K562 (cell line): ENCODE results near the gene IL10RB. TPM values are rescaled to one million over a fixed set of nuclear protein-coding genes. Genes with fewer than 3 reads are reported as not detected.

Experiments used
- ATAC-seq: fragments of 200-7000 bp; cut with Tn5 transposase; 3 replicates; pipeline ENCODE4 v1.9.1; 2020; ENCODE audit warnings: moderate library complexity
- BruUV-seq: library from RNA; stranded (reverse); fragments of 400-500 nt; replicated peaks from 2 replicates; lab custom pipeline; 2021; lab: Mats Ljungman, UMichigan
- CTCF ChIA-PET: fragments of 300-600 bp; formaldehyde crosslinking; extraction: SDS; loops from one replicate; lab custom pipeline; 2021; ENCODE audit warnings: low intra/inter-chr PET ratio; lab: Yijun Ruan, JAX
- POLR2A ChIA-PET: fragments of 300-600, 350-650 bp; sonication (Branson Sonifier 250); formaldehyde crosslinking; extraction: SDS; loops from one replicate; lab custom pipeline; 2021; ENCODE audit warnings: antibody characterized with exemption, inconsistent platforms; lab: Yijun Ruan, JAX
- DNase-seq, 4 experiments: peaks; one replicate each; pipeline versions ENCODE4 v3.0.0 to v3.0.0-alpha.2; 2011 to 2018; ENCODE audit warnings: low spot score in 3 of 4, mixed read lengths in 3 of 4; ENCODE audit errors: extremely low read depth in 1 of 4
- FAIRE-seq: peaks from 2 replicates; lab custom pipeline; 2011; peaks lifted over from hg19 to GRCh38; lab: Jason Lieb, UNC
- H2AFZ ChIP-seq: 2 replicates; pipeline ENCODE4 v1.6.0; 2011; ENCODE audit warnings: low read depth, low read length, control low read depth, inconsistent platforms
- H3K27ac ChIP-seq: fragments of 200-600 bp; 3 replicates; pipeline ENCODE4 v1.8.0; 2011; ENCODE audit warnings: low read depth, mild to moderate bottlenecking, control low read depth, inconsistent platforms, low read length, moderate library complexity, mixed read lengths; ENCODE audit errors: extremely low read depth
- H3K27me3 ChIP-seq, 2 experiments: fragments of 300-600 bp in 1 of 2; 2 replicates in 1 of 2; 3 replicates in 1 of 2; pipeline versions ENCODE4 v1.6.0 to v1.8.0; 2011; ENCODE audit warnings: inconsistent platforms in 2 of 2, low read length in 2 of 2, mild to moderate bottlenecking in 1 of 2, mixed read lengths in 1 of 2, moderate library complexity in 1 of 2; ENCODE audit not compliant: control insufficient read depth in 2 of 2, insufficient read depth in 2 of 2
- H3K36me3 ChIP-seq: fragments of 300-600 bp; 3 replicates; pipeline ENCODE4 v1.8.0; 2011; ENCODE audit warnings: mild to moderate bottlenecking, low read length, inconsistent platforms; ENCODE audit not compliant: control insufficient read depth, insufficient read depth
- H3K4me1 ChIP-seq, 2 experiments: fragments of 200-600 bp in 1 of 2; replicated peaks in 1 of 2; 2 replicates in 1 of 2; 3 replicates in 1 of 2; pipeline versions ENCODE4 v1.5.1 to v1.8.0; 2011; ENCODE audit warnings: inconsistent platforms in 2 of 2, low read length in 2 of 2, mild to moderate bottlenecking in 1 of 2, mixed read lengths in 1 of 2, moderate library complexity in 1 of 2; ENCODE audit not compliant: control insufficient read depth in 2 of 2, insufficient read depth in 2 of 2
- H3K4me2 ChIP-seq: 2 replicates; pipeline ENCODE4 v1.6.1; 2011; ENCODE audit warnings: low read length, control low read depth, inconsistent platforms, mixed read lengths; ENCODE audit not compliant: insufficient read depth
- H3K4me3 ChIP-seq: fragments of 200-600 bp; sonication (generic), shearing (Covaris generic); 2 replicates; pipeline ENCODE4 v1.5.1; 2016; ENCODE audit warnings: control low read depth, inconsistent platforms
- H3K79me2 ChIP-seq: fragments of 200-600 bp; 3 replicates; pipeline ENCODE4 v1.8.0; 2011; ENCODE audit warnings: low read length, inconsistent platforms; ENCODE audit not compliant: control insufficient read depth, insufficient read depth
- H3K9ac ChIP-seq, 2 experiments: 2 replicates each; pipeline versions ENCODE4 v1.6.0 to v1.6.1; 2011; ENCODE audit warnings: low read depth in 2 of 2, low read length in 2 of 2, control low read depth in 1 of 2, inconsistent platforms in 1 of 2, mild to moderate bottlenecking in 1 of 2, mixed read lengths in 1 of 2; ENCODE audit not compliant: insufficient read depth in 1 of 2
- H3K9me1 ChIP-seq: one replicate; pipeline ENCODE4 v1.6.0; 2011; ENCODE audit warnings: inconsistent platforms, mild to moderate bottlenecking, low read length, moderate library complexity; ENCODE audit not compliant: control insufficient read depth, insufficient read depth
- H3K9me3 ChIP-seq: replicated peaks from 2 replicates; pipeline ENCODE4 v1.5.1; 2011; ENCODE audit warnings: low read depth, low read length, inconsistent platforms; ENCODE audit not compliant: control insufficient read depth, insufficient read depth
- H4K20me1 ChIP-seq: replicated peaks from 2 replicates; pipeline ENCODE4 v1.6.1; 2011; ENCODE audit warnings: low read length, inconsistent platforms, mixed read lengths; ENCODE audit not compliant: control insufficient read depth, insufficient read depth
- ARID3A ChIP-seq: IDR thresholded peaks from 2 replicates; pipeline ENCODE4 v1.6.1; 2012; ENCODE audit warnings: low read depth, low read length, improper control_type of control experiment, borderline replicate concordance
- CHD1 ChIP-seq: fragments of 200-600 bp; sonication (generic); IDR thresholded peaks from one replicate; pipeline ENCODE4 v1.6.1; 2012; ENCODE audit warnings: mild to moderate bottlenecking, moderate library complexity, low read length, inconsistent platforms
- FOXJ3 ChIP-seq: sonication (generic); formaldehyde crosslinking; IDR thresholded peaks from 2 replicates; pipeline ENCODE4 v1.4.0; 2020; ENCODE audit warnings: mild to moderate bottlenecking, missing genetic modification reagents
- IFI16 ChIP-seq: fragments of 250-450 bp; sonication (Bioruptor Pico); IDR thresholded peaks from 2 replicates; pipeline ENCODE4 v2.1.2; 2022; ENCODE audit warnings: mild to moderate bottlenecking, inconsistent platforms
- KLF10 ChIP-seq: fragments of 250-450 bp; sonication (Bioruptor Pico); IDR thresholded peaks from 2 replicates; pipeline ENCODE4 v1.6.1; 2021; ENCODE audit warnings: matching md5 sums
- MAFF ChIP-seq: IDR thresholded peaks from 2 replicates; pipeline ENCODE4 v1.6.1; 2012; ENCODE audit warnings: low read length, improper control_type of control experiment
- SIN3B ChIP-seq: fragments of 450-650 bp; IDR thresholded peaks from 2 replicates; pipeline ENCODE4 v1.6.1; 2017; ENCODE audit warnings: low read depth, mild to moderate bottlenecking, moderate library complexity
- TEAD4 ChIP-seq, 2 experiments: sonication (generic) in 1 of 2; formaldehyde crosslinking in 1 of 2; IDR thresholded peaks; 2 replicates each; pipeline versions ENCODE4 v1.6.1 to v1.8.0; 2012 to 2022; ENCODE audit warnings: borderline replicate concordance in 1 of 2, inconsistent platforms in 1 of 2, low read length in 1 of 2, mild to moderate bottlenecking in 1 of 2, missing genetic modification reagents in 1 of 2
- USF1 ChIP-seq: sonication (generic); formaldehyde crosslinking; IDR thresholded peaks from 2 replicates; pipeline ENCODE4 v1.9.0; 2022; ENCODE audit warnings: mild to moderate bottlenecking, missing genetic modification reagents
- ZBED1 ChIP-seq: IDR thresholded peaks from 2 replicates; pipeline ENCODE4 v1.6.1; 2014
- ZNF143 ChIP-seq: sonication (generic); formaldehyde crosslinking; IDR thresholded peaks from 2 replicates; pipeline ENCODE4 v1.9.0; 2022; ENCODE audit warnings: mild to moderate bottlenecking, missing genetic modification reagents
- WGBS: fragments of 100-300 bp; shearing (Covaris generic); methylation state at CpG from one replicate; pipeline ENCODE4 v1.1.6; 2016; ENCODE audit warnings: low coverage, mixed read lengths; ENCODE audit not compliant: insufficient coverage; ENCODE audit errors: missing lambda C conversion rate; 5-methylcytosine and 5-hydroxymethylcytosine counted together
- in situ Hi-C: fragments of 300-500 bp; cut with MboI; formaldehyde crosslinking; loops from 4 replicates; pipeline ENCODE4 v1.15.0; 2018; ENCODE audit warnings: inconsistent platforms, mixed read lengths
- intact Hi-C: fragments of 100-400 bp; cut with micrococcal nuclease; formaldehyde crosslinking; loops from 2 replicates; pipeline ENCODE4 v1.14.2; 2022
- polyA plus RNA-seq, 8 experiments: library from polyadenylated mRNA; depleted of rRNA in 4 of 8; stranded (reverse) in 5 of 8; unstranded in 3 of 8; fragments of >200 nt; fragmentation: Nextera tagmentation in 2 of 8; fragmentation: Illumina TruSeq in 1 of 8; extraction: Ambion mirVana in 2 of 8; extraction: Trizol in 1 of 8; gene quantifications; 2 replicates each; pipeline versions ENCODE4 v1.2.1 to v1.2.3, GENCODE V29; 2011 to 2014; ENCODE audit warnings: inconsistent platforms in 1 of 8, missing spikeins in 1 of 8
- total RNA-seq, 7 experiments: library from RNA; depleted of rRNA in 6 of 7; stranded (reverse); fragments of >200 nt in 6 of 7; fragmentation: Illumina TruSeq in 2 of 7; extraction: Trizol in 2 of 7; gene quantifications; 2 replicates each; pipeline versions ENCODE4 v1.2.1 to v1.2.3, GENCODE V29; 2011 to 2021; ENCODE audit warnings: low replicate concordance in 1 of 7
- TF ChIP-seq, protein P1 (sequence below): sonication (generic); formaldehyde crosslinking; IDR thresholded peaks from 2 replicates; pipeline ENCODE4 v1.9.0; 2022; ENCODE audit warnings: mild to moderate bottlenecking, missing genetic modification reagents
- TF ChIP-seq, protein P2 (sequence below), 3 experiments: fragments of 200-800 bp in 1 of 3; fragments of 250-450 bp in 1 of 3; fragments of 450-650 bp in 1 of 3; sonication (Bioruptor Pico) in 1 of 3; sonication (Bioruptor generic) in 1 of 3; formaldehyde crosslinking in 1 of 3; IDR thresholded peaks; 2 replicates each; pipeline versions ENCODE4 v1.6.1 to v1.8.0; 2016 to 2022; ENCODE audit warnings: mild to moderate bottlenecking in 2 of 3, missing genetic modification characterization in 2 of 3, missing compliant biosample characterization in 1 of 3, moderate library complexity in 1 of 3
- TF ChIP-seq, protein P3 (sequence below): fragments of 250-450 bp; sonication (Bioruptor Pico); IDR thresholded peaks from 2 replicates; pipeline ENCODE4 v1.8.0; 2022; ENCODE audit warnings: inconsistent platforms, mild to moderate bottlenecking, moderate library complexity, borderline replicate concordance

IL10RB gene
- total and polyA plus RNA-seq, 9 of the 15 experiments (the other 6 are each of a cell fraction or from before 2014, with no cell fraction given), result 10.9 to 33.8 (median 23.0) TPM

DNA sequence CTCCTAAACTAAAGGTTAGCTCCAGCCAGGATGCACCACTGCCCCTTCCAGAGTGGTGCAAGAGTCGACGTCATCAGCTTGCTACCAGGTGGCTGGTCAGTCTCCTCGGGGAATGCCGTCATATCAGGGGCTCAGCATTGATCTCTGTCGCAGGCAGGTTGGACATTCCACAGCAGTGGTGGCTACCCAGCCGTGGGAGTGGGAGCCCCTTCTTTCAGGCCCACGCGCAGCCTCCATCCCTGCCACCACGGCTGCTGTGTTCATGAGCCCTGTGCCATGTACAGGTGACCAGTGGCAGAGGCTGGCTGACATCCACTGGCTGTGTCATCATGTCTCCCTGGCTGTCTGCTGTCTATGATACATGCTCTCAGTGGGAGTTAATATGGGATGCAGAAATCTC is 25.5 kb downstream of the IL10RB start:
- no TSS peak for BruUV-seq
- Histone ChIP-seq H3K27ac (no peak overlapping the region), H3K9ac (no peak overlapping the region), H3K4me2 (no peak overlapping the region), H3K27me3 (no peaks in the 10 kb centered on the region), H3K36me3 (peaks cover 12% of the 10 kb centered on the region; the same call in 2 of the 3 replicates), H4K20me1 (no peaks in the 10 kb centered on the region), H3K9me3 (no peaks in the 10 kb centered on the region), H3K4me3 (no peak overlapping the region), H3K9me1 (no peaks in the 10 kb centered on the region), H3K4me1 (peaks cover 3 to 8% of the 10 kb centered on the region in 2 experiments; a peak in 3 of 5 replicates), H2AFZ (no peak overlapping the region), H3K79me2 (no peaks in the 10 kb centered on the region)
- CTCF ChIA-PET, result no interaction called here
- POLR2A ChIA-PET, result no interaction called here
- no peak for ATAC-seq
- intact Hi-C loops (no loop called here), in situ Hi-C loops (no loop called here)
- no peak for FAIRE-seq
- 84% methylated on average over 9 of the region's 9 CpGs for WGBS
- DNase-seq, result no peak
- TF ChIP-seq ARID3A, result no peak
- no peak for TF ChIP-seq KLF10 (CRISPR knock-in tag)
- TF ChIP-seq IFI16 (CRISPR knock-in tag), result no peak
- no peak for TF ChIP-seq CHD1
- TF ChIP-seq FOXJ3 (CRISPR knock-in tag), result no peak
- 0 out of 2 replicates have a peak, but pooled peaks have one; percentile 17 for TF ChIP-seq ZNF143 (CRISPR knock-in tag)
- TF ChIP-seq USF1 (CRISPR knock-in tag), result peak; percentile 48; the same call in 1 of the 2 replicates
- TF ChIP-seq, protein P1, sequence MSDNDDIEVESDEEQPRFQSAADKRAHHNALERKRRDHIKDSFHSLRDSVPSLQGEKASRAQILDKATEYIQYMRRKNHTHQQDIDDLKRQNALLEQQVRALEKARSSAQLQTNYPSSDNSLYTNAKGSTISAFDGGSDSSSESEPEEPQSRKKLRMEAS (CRISPR knock-in tag), result 0 out of 2 replicates have a peak, but pooled peaks have one; percentile 24
- TF ChIP-seq, protein P2, sequence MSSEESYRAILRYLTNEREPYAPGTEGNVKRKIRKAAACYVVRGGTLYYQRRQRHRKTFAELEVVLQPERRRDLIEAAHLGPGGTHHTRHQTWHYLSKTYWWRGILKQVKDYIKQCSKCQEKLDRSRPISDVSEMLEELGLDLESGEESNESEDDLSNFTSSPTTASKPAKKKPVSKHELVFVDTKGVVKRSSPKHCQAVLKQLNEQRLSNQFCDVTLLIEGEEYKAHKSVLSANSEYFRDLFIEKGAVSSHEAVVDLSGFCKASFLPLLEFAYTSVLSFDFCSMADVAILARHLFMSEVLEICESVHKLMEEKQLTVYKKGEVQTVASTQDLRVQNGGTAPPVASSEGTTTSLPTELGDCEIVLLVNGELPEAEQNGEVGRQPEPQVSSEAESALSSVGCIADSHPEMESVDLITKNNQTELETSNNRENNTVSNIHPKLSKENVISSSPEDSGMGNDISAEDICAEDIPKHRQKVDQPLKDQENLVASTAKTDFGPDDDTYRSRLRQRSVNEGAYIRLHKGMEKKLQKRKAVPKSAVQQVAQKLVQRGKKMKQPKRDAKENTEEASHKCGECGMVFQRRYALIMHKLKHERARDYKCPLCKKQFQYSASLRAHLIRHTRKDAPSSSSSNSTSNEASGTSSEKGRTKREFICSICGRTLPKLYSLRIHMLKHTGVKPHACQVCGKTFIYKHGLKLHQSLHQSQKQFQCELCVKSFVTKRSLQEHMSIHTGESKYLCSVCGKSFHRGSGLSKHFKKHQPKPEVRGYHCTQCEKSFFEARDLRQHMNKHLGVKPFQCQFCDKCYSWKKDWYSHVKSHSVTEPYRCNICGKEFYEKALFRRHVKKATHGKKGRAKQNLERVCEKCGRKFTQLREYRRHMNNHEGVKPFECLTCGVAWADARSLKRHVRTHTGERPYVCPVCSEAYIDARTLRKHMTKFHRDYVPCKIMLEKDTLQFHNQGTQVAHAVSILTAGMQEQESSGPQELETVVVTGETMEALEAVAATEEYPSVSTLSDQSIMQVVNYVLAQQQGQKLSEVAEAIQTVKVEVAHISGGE (CRISPR knock-in tag; IDR thresholded peaks at IDR 0.05), result no peak
- no peak for TF ChIP-seq MAFF
- TF ChIP-seq ZBED1, result no peak
- TF ChIP-seq TEAD4 (IDR thresholded peaks at IDR 0.05; ENCODE audit: low read length), result no peak
- 0 out of 2 replicates have a peak, but pooled peaks have one; percentile 20 for TF ChIP-seq TEAD4 (CRISPR knock-in tag; IDR thresholded peaks at IDR 0.05; ENCODE audit: borderline replicate concordance)
- no peak for TF ChIP-seq SIN3B
- TF ChIP-seq, protein P3, sequence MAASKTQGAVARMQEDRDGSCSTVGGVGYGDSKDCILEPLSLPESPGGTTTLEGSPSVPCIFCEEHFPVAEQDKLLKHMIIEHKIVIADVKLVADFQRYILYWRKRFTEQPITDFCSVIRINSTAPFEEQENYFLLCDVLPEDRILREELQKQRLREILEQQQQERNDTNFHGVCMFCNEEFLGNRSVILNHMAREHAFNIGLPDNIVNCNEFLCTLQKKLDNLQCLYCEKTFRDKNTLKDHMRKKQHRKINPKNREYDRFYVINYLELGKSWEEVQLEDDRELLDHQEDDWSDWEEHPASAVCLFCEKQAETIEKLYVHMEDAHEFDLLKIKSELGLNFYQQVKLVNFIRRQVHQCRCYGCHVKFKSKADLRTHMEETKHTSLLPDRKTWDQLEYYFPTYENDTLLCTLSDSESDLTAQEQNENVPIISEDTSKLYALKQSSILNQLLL, result no peak
